ENCODE data around the gene PIP5K1B. TPM values are rescaled to one million over a fixed set of nuclear protein-coding genes. Genes with fewer than 3 reads are reported as not detected.
A peak's percentile ranks its signal among the peaks of the same experiment; 100 is the strongest.

PIP5K1B gene
- total RNA-seq, 2 donors from 2014 or later: 0.55 to 0.99 TPM

- Mint-ChIP-seq H3K4me3 (no peak overlapping the region), H3K36me3 (ENCODE audit: low read depth) (peaks cover 2% of the 10 kb centered on the region), H3K4me1 (peaks cover 3% of the 10 kb centered on the region), H3K27ac (no peak overlapping the region), H3K27me3 (peaks cover 36% of the 10 kb centered on the region)
- no peak for DNase-seq
- ATAC-seq: no peak
- H3K9me3 ChIP-seq (ENCODE audit: control insufficient read depth, low read length, poor library complexity, severe bottlenecking): no peaks in the 10 kb centered on the region
These were observed 173.4 kb downstream of the PIP5K1B start for GRCh38 chr9:68878450-68878849.

GRCh38 chr9:68883224-68883623, 178.2 kb downstream of the PIP5K1B start:
- no peak for DNase-seq
- Mint-ChIP-seq H3K27ac (no peak overlapping the region), H3K36me3 (ENCODE audit: low read depth) (peaks cover 5% of the 10 kb centered on the region), H3K27me3 (peaks cover 45% of the 10 kb centered on the region), H3K4me3 (no peak overlapping the region), H3K4me1 (peaks cover 11% of the 10 kb centered on the region)
- no peak for ATAC-seq
- H3K9me3 ChIP-seq (ENCODE audit: control insufficient read depth, low read length, poor library complexity, severe bottlenecking): peaks cover 2% of the 10 kb centered on the region

GRCh38 chr9:68887232-68887631, 182.2 kb downstream of the PIP5K1B start:
- ATAC-seq: no peak
- Mint-ChIP-seq H3K4me3 (no peak overlapping the region), H3K27me3 (peaks cover 33% of the 10 kb centered on the region), H3K27ac (no peak overlapping the region), H3K4me1 (peaks cover 14% of the 10 kb centered on the region), H3K36me3 (ENCODE audit: low read depth) (peaks cover 3% of the 10 kb centered on the region)
- DNase-seq: no peak
- H3K9me3 ChIP-seq (ENCODE audit: control insufficient read depth, low read length, poor library complexity, severe bottlenecking): peaks cover 2% of the 10 kb centered on the region

- no peaks in the 10 kb centered on the region for H3K9me3 ChIP-seq (ENCODE audit: control insufficient read depth, low read length, poor library complexity, severe bottlenecking)
- peak; percentile 46 for ATAC-seq
- no peaks in the 10 kb centered on the region for H3K27me3 Mint-ChIP-seq
- peaks cover 32% of the 10 kb centered on the region for H3K4me1 Mint-ChIP-seq
- DNase-seq: no peak
- peak overlapping the region; percentile 73 for H3K4me3 Mint-ChIP-seq
- peak overlapping the region; percentile 88 for H3K27ac Mint-ChIP-seq
- peaks cover 4% of the 10 kb centered on the region for H3K36me3 Mint-ChIP-seq (ENCODE audit: low read depth)
These were observed 189.5 kb downstream of the PIP5K1B start for GRCh38 chr9:68894502-68894901.

- H3K27me3 Mint-ChIP-seq: no peaks in the 10 kb centered on the region
- peaks cover 4% of the 10 kb centered on the region for H3K36me3 Mint-ChIP-seq (ENCODE audit: low read depth)
- H3K27ac Mint-ChIP-seq: peak overlapping the region; percentile 88
- no peaks in the 10 kb centered on the region for H3K9me3 ChIP-seq (ENCODE audit: control insufficient read depth, low read length, poor library complexity, severe bottlenecking)
- ATAC-seq: peak; percentile 58
- peak overlapping the region; percentile 69 for H3K4me3 Mint-ChIP-seq
- peaks cover 32% of the 10 kb centered on the region for H3K4me1 Mint-ChIP-seq
- DNase-seq: no peak
These were observed 190.9 kb downstream of the PIP5K1B start for GRCh38 chr9:68895741-68896478.

- H3K36me3 Mint-ChIP-seq (ENCODE audit: low read depth): peaks cover 4% of the 10 kb centered on the region
- no peak for ATAC-seq
These were observed 191.4 kb downstream of the PIP5K1B start for GRCh38 chr9:68896486-68896885.

GRCh38 chr9:68897577-68898145, 192.6 kb downstream of the PIP5K1B start:
- ATAC-seq (no peak), DNase-seq (no peak)
- no peaks in the 10 kb centered on the region for H3K9me3 ChIP-seq (ENCODE audit: control insufficient read depth, low read length, poor library complexity, severe bottlenecking)
- peaks cover 32% of the 10 kb centered on the region for H3K4me1 Mint-ChIP-seq
- H3K4me3 Mint-ChIP-seq: no peak overlapping the region
- H3K27me3 Mint-ChIP-seq: no peaks in the 10 kb centered on the region
- peaks cover 4% of the 10 kb centered on the region for H3K36me3 Mint-ChIP-seq (ENCODE audit: low read depth)
- no peak overlapping the region for H3K27ac Mint-ChIP-seq

More at GRCh38 chr9:68896486-68896885, 191.4 kb downstream of the PIP5K1B start:
- Mint-ChIP-seq H3K4me3 (peak overlapping the region; percentile 71), H3K27me3 (no peaks in the 10 kb centered on the region), H3K4me1 (peaks cover 32% of the 10 kb centered on the region), H3K27ac (peak overlapping the region; percentile 88)
- no peak for DNase-seq
- no peaks in the 10 kb centered on the region for H3K9me3 ChIP-seq (ENCODE audit: control insufficient read depth, low read length, poor library complexity, severe bottlenecking)

GRCh38 chr9:68898781-68899439, 193.9 kb downstream of the PIP5K1B start:
- Mint-ChIP-seq H3K27me3 (peaks cover 8% of the 10 kb centered on the region), H3K4me1 (peaks cover 32% of the 10 kb centered on the region), H3K36me3 (ENCODE audit: low read depth) (peaks cover 4% of the 10 kb centered on the region), H3K27ac (no peak overlapping the region), H3K4me3 (no peak overlapping the region)
- no peaks in the 10 kb centered on the region for H3K9me3 ChIP-seq (ENCODE audit: control insufficient read depth, low read length, poor library complexity, severe bottlenecking)
- DNase-seq (no peak), ATAC-seq (no peak)

- Mint-ChIP-seq H3K36me3 (ENCODE audit: low read depth) (no peaks in the 10 kb centered on the region), H3K4me3 (no peak overlapping the region), H3K4me1 (peaks cover 2% of the 10 kb centered on the region), H3K27ac (no peak overlapping the region), H3K27me3 (peaks cover 16% of the 10 kb centered on the region)
- no peaks in the 10 kb centered on the region for H3K9me3 ChIP-seq (ENCODE audit: control insufficient read depth, low read length, poor library complexity, severe bottlenecking)
- DNase-seq (no peak), ATAC-seq (no peak)
These were observed 199.4 kb downstream of the PIP5K1B start for GRCh38 chr9:68904454-68904853.

GRCh38 chr9:68905129-68905528, 200.1 kb downstream of the PIP5K1B start:
- Mint-ChIP-seq H3K4me1 (peaks cover 2% of the 10 kb centered on the region), H3K27me3 (peaks cover 16% of the 10 kb centered on the region), H3K36me3 (ENCODE audit: low read depth) (no peaks in the 10 kb centered on the region), H3K4me3 (no peak overlapping the region), H3K27ac (no peak overlapping the region)
- DNase-seq: no peak
- no peak for ATAC-seq
- H3K9me3 ChIP-seq (ENCODE audit: control insufficient read depth, low read length, poor library complexity, severe bottlenecking): no peaks in the 10 kb centered on the region

GRCh38 chr9:68907910-68908309, 202.9 kb downstream of the PIP5K1B start:
- ATAC-seq (no peak), DNase-seq (no peak)
- H3K4me3 Mint-ChIP-seq: no peak overlapping the region
- H3K36me3 Mint-ChIP-seq (ENCODE audit: low read depth): no peaks in the 10 kb centered on the region
- peaks cover 25% of the 10 kb centered on the region for H3K27me3 Mint-ChIP-seq
- no peaks in the 10 kb centered on the region for H3K9me3 ChIP-seq (ENCODE audit: control insufficient read depth, low read length, poor library complexity, severe bottlenecking)
- H3K27ac Mint-ChIP-seq: no peak overlapping the region
- H3K4me1 Mint-ChIP-seq: peaks cover 2% of the 10 kb centered on the region

GRCh38 chr9:68912561-68912960, 207.5 kb downstream of the PIP5K1B start:
- Mint-ChIP-seq H3K4me3 (no peak overlapping the region), H3K36me3 (ENCODE audit: low read depth) (no peaks in the 10 kb centered on the region), H3K4me1 (no peaks in the 10 kb centered on the region), H3K27ac (no peak overlapping the region), H3K27me3 (peaks cover 9% of the 10 kb centered on the region)
- H3K9me3 ChIP-seq (ENCODE audit: control insufficient read depth, low read length, poor library complexity, severe bottlenecking): no peaks in the 10 kb centered on the region
- ATAC-seq: no peak
- DNase-seq: no peak

GRCh38 chr9:68913054-68913453, 208.0 kb downstream of the PIP5K1B start:
- H3K27me3 Mint-ChIP-seq: peaks cover 9% of the 10 kb centered on the region
- H3K27ac Mint-ChIP-seq: no peak overlapping the region

More at GRCh38 chr9:68913054-68913453, 208.0 kb downstream of the PIP5K1B start:
- H3K4me3 Mint-ChIP-seq: no peak overlapping the region
- no peaks in the 10 kb centered on the region for H3K4me1 Mint-ChIP-seq
- no peaks in the 10 kb centered on the region for H3K36me3 Mint-ChIP-seq (ENCODE audit: low read depth)
- H3K9me3 ChIP-seq (ENCODE audit: control insufficient read depth, low read length, poor library complexity, severe bottlenecking): no peaks in the 10 kb centered on the region
- ATAC-seq: no peak
- no peak for DNase-seq

All from T-helper 17 cell (primary cell).